Measurements from ENCODE around the gene IL15. TPM values are rescaled to one million over a fixed set of nuclear protein-coding genes. Genes with fewer than 3 reads are reported as not detected.

Gene IL15
- total and polyA plus RNA-seq, 2 of the 8 experiments (the other 6 are each of a cell fraction or from before 2014, with no cell fraction given), result 0.30 to 0.61 TPM

- no peak overlapping the region for H2AFZ ChIP-seq (ENCODE audit: low read length)
- no peak overlapping the region for H3K18ac ChIP-seq (ENCODE audit: extremely low read depth, low read length)
- WGBS, 2 experiments (ENCODE audit: extremely low coverage in 1 of 2, insufficient coverage in 1 of 2, insufficient read length in 1 of 2, insufficient replicate concordance in 2 of 2, low coverage in 1 of 2, low lambda C conversion rate in 2 of 2, missing lambda C conversion rate in 1 of 2), result 91% methylated on average over 1 of the region's 1 CpG; no CpG with 5 or more reads in 1 of the 2 experiments
- no peak overlapping the region for H2BK15ac ChIP-seq (ENCODE audit: low read length)
- H3K27ac ChIP-seq (ENCODE audit: low read depth, low read length), result no peak overlapping the region
- TF ChIP-seq SIN3A (conservative IDR thresholded peaks at IDR 0.05 in 1 of 2, IDR thresholded peaks at IDR 0.05 in 1 of 2; ENCODE audit: low read depth in 1 of 2, low read length in 2 of 2) (no peak), HDAC2 (IDR thresholded peaks at IDR 0.05; ENCODE audit: borderline replicate concordance in 1 of 2, low read depth in 2 of 2, low read length in 2 of 2) (no peak), KDM1A (IDR thresholded peaks at IDR 0.05; ENCODE audit: borderline replicate concordance, low read length) (no peak), POLR2A (IDR thresholded peaks at IDR 0.05; ENCODE audit: control extremely low read depth in 1 of 2, low read depth in 2 of 2, low read length in 2 of 2) (no peak), JUND (IDR thresholded peaks at IDR 0.05; ENCODE audit: low read length) (no peak), CEBPB (IDR thresholded peaks at IDR 0.05; ENCODE audit: low read depth, low read length) (no peak)
- H3K79me2 ChIP-seq (ENCODE audit: control insufficient read depth in 1 of 2, insufficient read depth in 2 of 2, low read length in 2 of 2), result no peaks in the 10 kb centered on the region
- H3K4me1 ChIP-seq (replicated peaks in 1 of 4; ENCODE audit: control insufficient read depth in 3 of 4, insufficient read depth in 4 of 4, low read length in 3 of 4), result no peaks in the 10 kb centered on the region
- H2BK12ac ChIP-seq (ENCODE audit: low read depth, low read length), result no peak overlapping the region
- ChIA-PET POLR2A (ENCODE audit: partially characterized antibody) (no interaction called here), CTCF (ENCODE audit: partially characterized antibody) (no interaction called here)
- no peak overlapping the region for H3K4me2 ChIP-seq (ENCODE audit: insufficient read depth in 1 of 2, low read depth in 2 of 2, low read length in 2 of 2)
- H3K4ac ChIP-seq (replicated peaks; ENCODE audit: insufficient read length, low read depth, low read length), result no peak overlapping the region
- H3K36me3 ChIP-seq (ENCODE audit: control insufficient read depth in 2 of 4, insufficient read depth in 4 of 4, low read length in 3 of 4), result no peaks in the 10 kb centered on the region
- no peak for DNase-seq (ENCODE audit: low read depth in 1 of 2, low spot score in 2 of 2)
- H3K23ac ChIP-seq (ENCODE audit: insufficient read length), result no peak overlapping the region
- no peak overlapping the region for H3K4me3 ChIP-seq (ENCODE audit: extremely low read depth in 1 of 4, insufficient read depth in 2 of 4, low read depth in 3 of 4, low read length in 4 of 4)
- H2AK5ac ChIP-seq (ENCODE audit: low read depth, low read length), result no peak overlapping the region
- no peak overlapping the region for H4K8ac ChIP-seq (ENCODE audit: extremely low read depth, insufficient read depth, low read length)
- H3K27me3 ChIP-seq (replicated peaks in 1 of 4; ENCODE audit: control insufficient read depth in 3 of 4, extremely low read depth in 1 of 4, insufficient read depth in 3 of 4, low read length in 3 of 4), result no peaks in the 10 kb centered on the region
- H3K14ac ChIP-seq (ENCODE audit: insufficient read length), result no peak overlapping the region
- H4K20me1 ChIP-seq (replicated peaks in 1 of 2; ENCODE audit: control insufficient read depth in 1 of 2, insufficient read depth in 2 of 2, low read length in 2 of 2), result no peaks in the 10 kb centered on the region
- H2BK120ac ChIP-seq (replicated peaks; ENCODE audit: low read depth, low read length), result no peak overlapping the region
- no peaks in the 10 kb centered on the region for H3K9me3 ChIP-seq (ENCODE audit: insufficient read depth in 2 of 2, low read depth in 1 of 2, low read length in 1 of 2)
- FAIRE-seq, result no peak
- H2BK5ac ChIP-seq (ENCODE audit: low read depth, low read length), result no peak overlapping the region
- no peaks in the 10 kb centered on the region for H3K79me1 ChIP-seq (ENCODE audit: low read depth, low read length)
- H3K56ac ChIP-seq (replicated peaks; ENCODE audit: insufficient read length, low read depth, low read length), result no peak overlapping the region
- H4K5ac ChIP-seq (ENCODE audit: insufficient read length, low read depth, low read length), result no peak overlapping the region
- no peak overlapping the region for H4K91ac ChIP-seq (replicated peaks; ENCODE audit: insufficient read length, low read length)
- H3K9ac ChIP-seq (replicated peaks in 1 of 4; ENCODE audit: extremely low read depth in 1 of 4, low read depth in 3 of 4, low read length in 3 of 4), result no peak overlapping the region
- no peak overlapping the region for H2BK20ac ChIP-seq (ENCODE audit: low read length)
- H3K23me2 ChIP-seq (ENCODE audit: low read depth, low read length), result no peaks in the 10 kb centered on the region; the same call in 1 of the 2 replicates
These were observed 48.5 kb upstream of the IL15 start for GRCh38 chr4:141587897-141588296.

Measured in H1 (cell line).